H1 (cell line): ENCODE measurements around the gene EPB41L4B. TPM values are rescaled to one million over a fixed set of nuclear protein-coding genes. Genes with fewer than 3 reads are reported as not detected.
A peak's percentile ranks its signal among the peaks of the same experiment; 100 is the strongest.

ENCODE experiments used
- CTCF ChIA-PET: fragments of 300-600 bp; sonication (Branson Sonifier 250); formaldehyde crosslinking; loops from one replicate; lab custom pipeline; 2021; ENCODE audit not compliant: partially characterized antibody; lab: Charles Lee
- POLR2A ChIA-PET: fragments of 300-600 bp; sonication (Branson Sonifier 250); formaldehyde crosslinking; loops from one replicate; lab custom pipeline; 2021; ENCODE audit warnings: inconsistent platforms; ENCODE audit not compliant: partially characterized antibody; lab: Charles Lee
- DNase-seq, 2 experiments: peaks; one replicate each; pipeline versions ENCODE4 v3.0.0 to v3.0.0-alpha.2; 2010 to 2022; ENCODE audit warnings: low spot score in 2 of 2, low read depth in 1 of 2, mixed read lengths in 1 of 2
- FAIRE-seq: peaks from 2 replicates; lab custom pipeline; 2011; peaks lifted over from hg19 to GRCh38; lab: Jason Lieb, UNC
- H2AFZ ChIP-seq: 2 replicates; pipeline ENCODE4 v1.8.1; 2012; ENCODE audit warnings: low read length, inconsistent platforms
- H2AK5ac ChIP-seq: 2 replicates; pipeline ENCODE4 v1.6.1; 2013; ENCODE audit warnings: low read depth, low read length
- H2BK120ac ChIP-seq: replicated peaks from 2 replicates; pipeline ENCODE3; 2013; ENCODE audit warnings: low read depth, low read length, inconsistent platforms
- H2BK12ac ChIP-seq: 2 replicates; pipeline ENCODE4 v1.6.1; 2013; ENCODE audit warnings: low read depth, low read length
- H2BK15ac ChIP-seq: 2 replicates; pipeline ENCODE4 v1.6.1; 2013; ENCODE audit warnings: low read length
- H2BK20ac ChIP-seq: 2 replicates; pipeline ENCODE4 v1.6.1; 2013; ENCODE audit warnings: low read length
- H2BK5ac ChIP-seq: 2 replicates; pipeline ENCODE4 v1.6.1; 2013; ENCODE audit warnings: low read depth, low read length
- H3K14ac ChIP-seq: 2 replicates; pipeline ENCODE4 v1.6.1; 2013; ENCODE audit warnings: inconsistent platforms; ENCODE audit not compliant: insufficient read length
- H3K18ac ChIP-seq: 2 replicates; pipeline ENCODE4 v1.6.1; 2013; ENCODE audit warnings: low read length; ENCODE audit errors: extremely low read depth
- H3K23ac ChIP-seq: 2 replicates; pipeline ENCODE4 v1.6.1; 2013; ENCODE audit warnings: inconsistent platforms; ENCODE audit not compliant: insufficient read length
- H3K23me2 ChIP-seq: 2 replicates; pipeline ENCODE4 v1.6.1; 2013; ENCODE audit warnings: low read depth, low read length
- H3K27ac ChIP-seq: 2 replicates; pipeline ENCODE4 v1.6.1; 2011; ENCODE audit warnings: low read depth, low read length, inconsistent platforms
- H3K27me3 ChIP-seq, 4 experiments: replicated peaks in 1 of 4; 1 replicate in 1 of 4; 2 replicates in 3 of 4; pipeline versions ENCODE4 v1.6.1 to v1.8.1; 2011 to 2013; ENCODE audit warnings: low read length in 3 of 4, mild to moderate bottlenecking in 3 of 4, inconsistent platforms in 2 of 4, mixed read lengths in 2 of 4, moderate library complexity in 1 of 4; ENCODE audit not compliant: control insufficient read depth in 3 of 4, insufficient read depth in 3 of 4; ENCODE audit errors: extremely low read depth in 1 of 4
- H3K36me3 ChIP-seq, 4 experiments: 2 replicates each; pipeline versions ENCODE4 v1.6.1 to v1.8.1; 2011 to 2013; ENCODE audit warnings: mild to moderate bottlenecking in 4 of 4, low read length in 3 of 4, moderate library complexity in 2 of 4, control low read depth in 1 of 4, inconsistent platforms in 1 of 4; ENCODE audit not compliant: insufficient read depth in 4 of 4, control insufficient read depth in 2 of 4
- H3K4ac ChIP-seq: replicated peaks from 2 replicates; pipeline ENCODE3; 2013; ENCODE audit warnings: low read length, low read depth, mixed read lengths, inconsistent platforms; ENCODE audit not compliant: insufficient read length
- H3K4me1 ChIP-seq, 4 experiments: replicated peaks in 1 of 4; 1 replicate in 1 of 4; 2 replicates in 3 of 4; pipeline versions ENCODE4 v1.6.1 to v1.8.1; 2011 to 2013; ENCODE audit warnings: low read length in 3 of 4, inconsistent platforms in 2 of 4, mixed read lengths in 1 of 4; ENCODE audit not compliant: insufficient read depth in 4 of 4, control insufficient read depth in 3 of 4
- H3K4me2 ChIP-seq, 2 experiments: 2 replicates each; pipeline versions ENCODE4 v1.6.1 to v1.8.1; 2011 to 2013; ENCODE audit warnings: low read depth in 2 of 2, low read length in 2 of 2, control low read depth in 1 of 2, inconsistent platforms in 1 of 2, mild to moderate bottlenecking in 1 of 2; ENCODE audit not compliant: insufficient read depth in 1 of 2
- H3K4me3 ChIP-seq, 4 experiments: fragments of 200-600, 300-600 bp in 1 of 4; sonication (generic), shearing (Covaris generic), sonication (Bioruptor Twin) in 1 of 4; 2 replicates each; pipeline versions ENCODE4 v1.5.1 to v1.8.1; 2011 to 2016; ENCODE audit warnings: low read length in 4 of 4, low read depth in 3 of 4, control low read depth in 2 of 4, inconsistent platforms in 2 of 4, mild to moderate bottlenecking in 2 of 4, mixed read lengths in 1 of 4, moderate library complexity in 1 of 4; ENCODE audit not compliant: insufficient read depth in 2 of 4; ENCODE audit errors: extremely low read depth in 1 of 4
- H3K56ac ChIP-seq: replicated peaks from 2 replicates; pipeline ENCODE3; 2013; ENCODE audit warnings: low read depth, mild to moderate bottlenecking, mixed read lengths, low read length, inconsistent platforms; ENCODE audit not compliant: insufficient read length
- H3K79me1 ChIP-seq: 2 replicates; pipeline ENCODE4 v1.6.1; 2013; ENCODE audit warnings: low read depth, low read length, control low read depth
- H3K79me2 ChIP-seq, 2 experiments: 2 replicates each; pipeline versions ENCODE4 v1.6.1 to v1.8.1; 2012 to 2013; ENCODE audit warnings: low read length in 2 of 2, mild to moderate bottlenecking in 2 of 2, inconsistent platforms in 1 of 2; ENCODE audit not compliant: insufficient read depth in 2 of 2, control insufficient read depth in 1 of 2
- H3K9ac ChIP-seq, 4 experiments: replicated peaks in 1 of 4; 1 replicate in 1 of 4; 2 replicates in 3 of 4; pipeline versions ENCODE4 v1.6.1 to v1.8.1; 2011 to 2013; ENCODE audit warnings: low read depth in 3 of 4, low read length in 3 of 4, control low read depth in 2 of 4, mild to moderate bottlenecking in 2 of 4, moderate library complexity in 2 of 4, inconsistent platforms in 1 of 4; ENCODE audit errors: extremely low read depth in 1 of 4
- H3K9me3 ChIP-seq, 2 experiments: 2 replicates each; pipeline versions ENCODE4 v1.6.1 to v1.8.1; 2012 to 2013; ENCODE audit warnings: mild to moderate bottlenecking in 2 of 2, moderate library complexity in 2 of 2, control low read depth in 1 of 2, inconsistent platforms in 1 of 2, low read depth in 1 of 2, low read length in 1 of 2, mixed read lengths in 1 of 2; ENCODE audit not compliant: insufficient read depth in 2 of 2
- H4K20me1 ChIP-seq, 2 experiments: replicated peaks in 1 of 2; 2 replicates each; pipeline versions ENCODE3 to v1.8.1; 2011 to 2013; ENCODE audit warnings: inconsistent platforms in 2 of 2, low read length in 2 of 2, mild to moderate bottlenecking in 1 of 2; ENCODE audit not compliant: insufficient read depth in 2 of 2, control insufficient read depth in 1 of 2
- H4K5ac ChIP-seq: 2 replicates; pipeline ENCODE4 v1.6.1; 2013; ENCODE audit warnings: low read length, low read depth, mixed read lengths, inconsistent platforms; ENCODE audit not compliant: insufficient read length
- H4K8ac ChIP-seq: 2 replicates; pipeline ENCODE4 v1.8.0; 2013; ENCODE audit warnings: mild to moderate bottlenecking, moderate library complexity, low read length, inconsistent platforms; ENCODE audit not compliant: insufficient read depth; ENCODE audit errors: extremely low read depth
- H4K91ac ChIP-seq: replicated peaks from 2 replicates; pipeline ENCODE3; 2013; ENCODE audit warnings: low read length, mixed read lengths, inconsistent platforms; ENCODE audit not compliant: insufficient read length
- CEBPB ChIP-seq: IDR thresholded peaks from 2 replicates; pipeline ENCODE4 v1.6.1; 2012; ENCODE audit warnings: low read depth, low read length
- CTBP2 ChIP-seq: IDR thresholded peaks from 2 replicates; pipeline ENCODE4 v1.7.0; 2011; ENCODE audit warnings: borderline replicate concordance, mild to moderate bottlenecking, moderate library complexity, mixed read lengths, low read length; ENCODE audit not compliant: insufficient read depth, insufficient read length
- E2F6 ChIP-seq: IDR thresholded peaks from 2 replicates; pipeline ENCODE4 v1.6.1; 2012; ENCODE audit warnings: inconsistent platforms
- EP300 ChIP-seq, 2 experiments: IDR thresholded peaks; 1 replicate in 1 of 2; 2 replicates in 1 of 2; pipeline ENCODE4 v1.6.1; 2011 to 2012; ENCODE audit warnings: low read depth in 2 of 2, low read length in 2 of 2, mild to moderate bottlenecking in 2 of 2, borderline replicate concordance in 1 of 2, inconsistent platforms in 1 of 2, moderate library complexity in 1 of 2
- HDAC2 ChIP-seq, 2 experiments: fragments of 300-600 bp in 1 of 2; sonication (generic) in 1 of 2; IDR thresholded peaks; 2 replicates each; pipeline ENCODE4 v1.6.1; 2011 to 2012; ENCODE audit warnings: low read depth in 2 of 2, low read length in 2 of 2, mild to moderate bottlenecking in 2 of 2, moderate library complexity in 2 of 2, borderline replicate concordance in 1 of 2, inconsistent platforms in 1 of 2
- MAX ChIP-seq: IDR thresholded peaks from 2 replicates; pipeline ENCODE4 v1.6.1; 2012; ENCODE audit warnings: inconsistent platforms
- SRF ChIP-seq: IDR thresholded peaks from 2 replicates; pipeline ENCODE4 v1.6.1; 2011; ENCODE audit warnings: mild to moderate bottlenecking, low read depth, low read length, moderate library complexity
- WGBS, 2 experiments: shearing (Covaris generic) in 1 of 2; methylation state at CpG; one replicate each; pipeline versions ENCODE4 v1.1.6 to v1.1.7; 2013 to 2015; ENCODE audit warnings: low lambda C conversion rate in 2 of 2, mixed read lengths in 2 of 2, inconsistent platforms in 1 of 2, low coverage in 1 of 2, missing lambda C conversion rate in 1 of 2; ENCODE audit not compliant: insufficient replicate concordance in 2 of 2, insufficient coverage in 1 of 2, insufficient read length in 1 of 2; ENCODE audit errors: extremely low coverage in 1 of 2, missing lambda C conversion rate in 1 of 2; 5-methylcytosine and 5-hydroxymethylcytosine counted together
- polyA plus RNA-seq, 7 experiments: library from polyadenylated mRNA; depleted of rRNA in 3 of 7; stranded (reverse) in 5 of 7; unstranded in 2 of 7; fragments of >200 nt in 5 of 7; fragments of 200-250 nt in 2 of 7; gene quantifications; 1 replicate in 5 of 7; 2 replicates in 1 of 7; 4 replicates in 1 of 7; pipeline versions ENCODE4 v1.2.1 to v1.2.3, GENCODE V29; 2011 to 2013; ENCODE audit warnings: missing spikeins in 2 of 7, mixed read lengths in 2 of 7
- total RNA-seq: library from RNA; stranded (reverse); fragmentation: NEBNext Ultra II Directional; extraction: Animal tissue kit (Norgen Biotek cat#: 25700); gene quantifications from 2 replicates; pipeline ENCODE4 v1.2.1, GENCODE V29; 2021
- TF ChIP-seq, protein P1 (sequence below): IDR thresholded peaks from 2 replicates; pipeline ENCODE4 v1.6.1; 2011; ENCODE audit warnings: low read length, improper control_type of control experiment

EPB41L4B gene
- total and polyA plus RNA-seq, 2 of the 8 experiments (the other 6 are each of a cell fraction or from before 2014, with no cell fraction given): 11.9 to 25.0 TPM

DNA sequence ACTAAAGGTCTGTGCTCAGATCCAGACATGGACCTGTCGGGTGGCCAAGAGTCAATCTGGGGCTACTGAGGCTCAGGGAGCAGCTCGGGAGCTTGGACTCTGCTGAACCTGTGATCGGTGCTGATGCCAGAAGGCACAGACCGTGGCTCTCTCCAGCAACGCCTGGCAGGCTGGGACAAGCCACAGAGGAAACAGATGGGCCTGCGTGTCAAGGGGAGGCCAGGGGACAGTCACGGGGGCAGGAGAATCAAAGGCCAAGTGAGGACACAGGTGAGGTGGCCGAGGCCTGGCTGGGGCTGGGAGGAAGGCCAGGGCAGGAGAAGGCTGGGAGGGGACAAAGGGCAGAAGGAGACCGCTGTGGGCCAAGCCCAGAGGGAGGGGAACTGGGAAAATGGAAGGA is 43.4 kb downstream of the EPB41L4B start:
- POLR2A ChIA-PET: no interaction called here
- Histone ChIP-seq H2BK20ac (no peak overlapping the region), H3K23me2 (no peaks in the 10 kb centered on the region), H3K9ac (no peak overlapping the region), H4K91ac (no peak overlapping the region), H3K79me2 (peaks cover 6 to 27% of the 10 kb centered on the region in 2 experiments), H2BK120ac (no peak overlapping the region), H3K4me1 (no peaks in the 10 kb centered on the region; a peak in 1 of 7 replicates), H3K9me3 (no peaks in the 10 kb centered on the region), H4K8ac (no peak overlapping the region), H3K4me3 (no peak overlapping the region), H3K14ac (no peak overlapping the region), H3K27me3 (no peaks in the 10 kb centered on the region), H2BK5ac (0 out of 2 replicates have a peak overlapping the region, but pooled peaks have one; percentile 44), H3K36me3 (0 out of 8 replicates have a peak, but pooled peaks cover 0 to 2% (median 0%) of the 10 kb centered on the region in 4 experiments), H4K20me1 (peaks cover 2 to 9% of the 10 kb centered on the region in 2 experiments), H3K27ac (no peak overlapping the region), H2AK5ac (no peak overlapping the region), H2AFZ (no peak overlapping the region), H3K56ac (no peak overlapping the region), H3K4me2 (no peak overlapping the region), H3K79me1 (peaks cover 6% of the 10 kb centered on the region), H3K23ac (no peak overlapping the region), H2BK15ac (no peak overlapping the region), H3K4ac (no peak overlapping the region), H4K5ac (no peak overlapping the region), H2BK12ac (no peak overlapping the region), H3K18ac (no peak overlapping the region)
- CTCF ChIA-PET: interaction anchor here (0.6 kb wide), 1 partner anchor 137 kb away, joined by 3 read pairs; no protein-coding TSS in a partner anchor
- 87% methylated on average over 9 of the region's 9 CpGs; no CpG with 5 or more reads in 1 of the 2 experiments for WGBS, 2 experiments
- no peak for FAIRE-seq
- no peak for DNase-seq
- TF ChIP-seq E2F6: no peak
- no peak for TF ChIP-seq EP300 (IDR thresholded peaks at IDR 0.05; ENCODE audit: borderline replicate concordance in 1 of 2, low read depth in 2 of 2, low read length in 2 of 2)
- no peak for TF ChIP-seq CTBP2
- no peak for TF ChIP-seq CEBPB
- no peak for TF ChIP-seq MAX
- TF ChIP-seq, protein P1, sequence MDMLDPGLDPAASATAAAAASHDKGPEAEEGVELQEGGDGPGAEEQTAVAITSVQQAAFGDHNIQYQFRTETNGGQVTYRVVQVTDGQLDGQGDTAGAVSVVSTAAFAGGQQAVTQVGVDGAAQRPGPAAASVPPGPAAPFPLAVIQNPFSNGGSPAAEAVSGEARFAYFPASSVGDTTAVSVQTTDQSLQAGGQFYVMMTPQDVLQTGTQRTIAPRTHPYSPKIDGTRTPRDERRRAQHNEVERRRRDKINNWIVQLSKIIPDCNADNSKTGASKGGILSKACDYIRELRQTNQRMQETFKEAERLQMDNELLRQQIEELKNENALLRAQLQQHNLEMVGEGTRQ: no peak
- no peak for TF ChIP-seq SRF
- TF ChIP-seq HDAC2 (IDR thresholded peaks at IDR 0.05; ENCODE audit: borderline replicate concordance in 1 of 2, low read depth in 2 of 2, low read length in 2 of 2): no peak
